Measurements from ENCODE around the gene IRAK2.
"Not testable (repeated sequence)": the region's sequence is repeated elsewhere in the genome, so short reads cannot be mapped to it uniquely, and the experiment has no call there.

The IRAK2 gene

GRCh38 chr3:10160346-10160745 is 4.4 kb upstream of the IRAK2 start:
- DNase-seq (ENCODE audit: low read depth) = no peak

GRCh38 chr3:10160925-10161324 is 3.8 kb upstream of the IRAK2 start:
- no peak for DNase-seq (ENCODE audit: low read depth)

GRCh38 chr3:10162185-10162584 is 2.5 kb upstream of the IRAK2 start:
- DNase-seq (ENCODE audit: low read depth) = no peak

- not testable (repeated sequence) for DNase-seq (ENCODE audit: low read depth)
Observed at GRCh38 chr3:10164201-10164545, 546 bp upstream of the IRAK2 start.

- DNase-seq (ENCODE audit: low read depth) = no peak
Observed at GRCh38 chr3:10166213-10166604, 1.5 kb downstream of the IRAK2 start.

- DNase-seq (ENCODE audit: low read depth) = no peak
Observed at GRCh38 chr3:10169000-10169496, 4.3 kb downstream of the IRAK2 start.

- no peak for DNase-seq (ENCODE audit: low read depth)
Observed at GRCh38 chr3:10170915-10171478, 6.3 kb downstream of the IRAK2 start.

- no peak for DNase-seq (ENCODE audit: low read depth)
Observed at GRCh38 chr3:10173095-10173925, 8.6 kb downstream of the IRAK2 start.

- no peak for DNase-seq (ENCODE audit: low read depth)
Observed at GRCh38 chr3:10173926-10174435, 9.3 kb downstream of the IRAK2 start.

- DNase-seq (ENCODE audit: low read depth) = not testable (repeated sequence)
Observed at GRCh38 chr3:10175334-10175733, 10.6 kb downstream of the IRAK2 start.

- DNase-seq (ENCODE audit: low read depth) = not testable (repeated sequence)
Observed at GRCh38 chr3:10176150-10176549, 11.4 kb downstream of the IRAK2 start.

- DNase-seq (ENCODE audit: low read depth) = no peak
Observed at GRCh38 chr3:10177737-10178136, 13.0 kb downstream of the IRAK2 start.

GRCh38 chr3:10178892-10179291 is 14.2 kb downstream of the IRAK2 start:
- no peak for DNase-seq (ENCODE audit: low read depth)

GRCh38 chr3:10180289-10180688 is 15.6 kb downstream of the IRAK2 start:
- DNase-seq (ENCODE audit: low read depth) = no peak

- DNase-seq (ENCODE audit: low read depth) = no peak
Observed at GRCh38 chr3:10180738-10181295, 16.1 kb downstream of the IRAK2 start.

- DNase-seq (ENCODE audit: low read depth) = no peak
Observed at GRCh38 chr3:10182950-10183349, 18.2 kb downstream of the IRAK2 start.

GRCh38 chr3:10184250-10184649 is 19.5 kb downstream of the IRAK2 start:
- DNase-seq (ENCODE audit: low read depth) = no peak

GRCh38 chr3:10185804-10186762 is 21.4 kb downstream of the IRAK2 start:
- DNase-seq (ENCODE audit: low read depth) = no peak

- no peak for DNase-seq (ENCODE audit: low read depth)
Observed at GRCh38 chr3:10187290-10187876, 22.7 kb downstream of the IRAK2 start.

GRCh38 chr3:10187944-10188343 is 23.2 kb downstream of the IRAK2 start:
- no peak for DNase-seq (ENCODE audit: low read depth)

- DNase-seq (ENCODE audit: low read depth) = no peak
Observed at GRCh38 chr3:10188804-10189556, 24.3 kb downstream of the IRAK2 start.
